Chondrocyte (in vitro differentiated cells): ENCODE results near the gene NR1D1. TPM values are rescaled to one million over a fixed set of nuclear protein-coding genes. Genes with fewer than 3 reads are reported as not detected.

Experiments used
- DNase-seq: peaks from one replicate; pipeline ENCODE4 v3.0.0; 2021; ENCODE audit warnings: mixed read lengths, low spot score
- H3K27ac Mint-ChIP-seq: one replicate; pipeline ENCODE4 v1.8.0; 2021; ENCODE audit warnings: mild to moderate bottlenecking, moderate library complexity, mixed read lengths; ENCODE audit not compliant: unreplicated experiment
- H3K27me3 Mint-ChIP-seq: 2 replicates; pipeline ENCODE4 v1.8.0; 2021; ENCODE audit warnings: low read depth, mixed read lengths
- H3K36me3 Mint-ChIP-seq: 2 replicates; pipeline ENCODE4 v1.8.0; 2021; ENCODE audit warnings: low read depth, mixed read lengths
- H3K4me1 Mint-ChIP-seq: 2 replicates; pipeline ENCODE4 v1.8.0; 2021; ENCODE audit warnings: low read depth, mild to moderate bottlenecking, mixed read lengths
- H3K4me3 Mint-ChIP-seq: one replicate; pipeline ENCODE4 v1.8.0; 2021; ENCODE audit warnings: mild to moderate bottlenecking, moderate library complexity, mixed read lengths; ENCODE audit not compliant: unreplicated experiment
- H3K9me3 Mint-ChIP-seq: 2 replicates; pipeline ENCODE4 v1.8.0; 2021; ENCODE audit warnings: low read depth, mixed read lengths
- CTCF ChIP-seq: fragments of 200-600 bp; sonication (generic); IDR thresholded peaks from 2 replicates; pipeline ENCODE4 v1.5.0; 2021; ENCODE audit warnings: antibody characterized with exemption, mild to moderate bottlenecking, moderate library complexity
- total RNA-seq: library from RNA; stranded (reverse); gene quantifications from 3 replicates; pipeline ENCODE4 v1.2.1, GENCODE V29; 2021

The NR1D1 gene
- total RNA-seq, 1 donor from 2014 or later: 5.9 TPM

- Mint-ChIP-seq H3K36me3 (peaks cover 52% of the 10 kb centered on the region), H3K4me3 (no peak overlapping the region), H3K27me3 (no peaks in the 10 kb centered on the region), H3K4me1 (peaks cover 8% of the 10 kb centered on the region), H3K27ac (peak overlapping the region; percentile 43), H3K9me3 (no peaks in the 10 kb centered on the region)
- no peak for DNase-seq
- TF ChIP-seq CTCF: no peak
These were observed 33.8 kb upstream of the NR1D1 start for GRCh38 chr17:40134184-40134583.

GRCh38 chr17:40130352-40131042, 30.1 kb upstream of the NR1D1 start:
- peaks cover 58% of the 10 kb centered on the region for H3K36me3 Mint-ChIP-seq
- H3K4me3 Mint-ChIP-seq: no peak overlapping the region
- no peaks in the 10 kb centered on the region for H3K9me3 Mint-ChIP-seq
- peak overlapping the region; percentile 23 for H3K27ac Mint-ChIP-seq
- H3K4me1 Mint-ChIP-seq: peaks cover 13% of the 10 kb centered on the region
- DNase-seq: no peak
- H3K27me3 Mint-ChIP-seq: no peaks in the 10 kb centered on the region
- no peak for TF ChIP-seq CTCF

GRCh38 chr17:40129498-40129897, 29.1 kb upstream of the NR1D1 start:
- Mint-ChIP-seq H3K4me3 (no peak overlapping the region), H3K27ac (peak overlapping the region; percentile 18), H3K9me3 (no peaks in the 10 kb centered on the region), H3K27me3 (no peaks in the 10 kb centered on the region), H3K36me3 (peaks cover 48% of the 10 kb centered on the region), H3K4me1 (peaks cover 21% of the 10 kb centered on the region)
- no peak for TF ChIP-seq CTCF
- DNase-seq: no peak

- Mint-ChIP-seq H3K4me1 (peaks cover 30% of the 10 kb centered on the region), H3K27ac (peak overlapping the region; percentile 75), H3K4me3 (peak overlapping the region; percentile 99), H3K36me3 (peaks cover 20% of the 10 kb centered on the region), H3K27me3 (no peaks in the 10 kb centered on the region), H3K9me3 (no peaks in the 10 kb centered on the region)
- DNase-seq: no peak
- no peak for TF ChIP-seq CTCF
These were observed 24.1 kb upstream of the NR1D1 start for GRCh38 chr17:40124279-40125141.

GRCh38 chr17:40123811-40124114, 23.4 kb upstream of the NR1D1 start:
- H3K27ac Mint-ChIP-seq: peak overlapping the region; percentile 98
- no peaks in the 10 kb centered on the region for H3K27me3 Mint-ChIP-seq
- no peak for TF ChIP-seq CTCF
- H3K4me3 Mint-ChIP-seq: peak overlapping the region; percentile 99
- peaks cover 13% of the 10 kb centered on the region for H3K36me3 Mint-ChIP-seq
- peaks cover 30% of the 10 kb centered on the region for H3K4me1 Mint-ChIP-seq
- DNase-seq: no peak
- H3K9me3 Mint-ChIP-seq: no peaks in the 10 kb centered on the region
